IPS DF 19.7 (cell line): ENCODE results near the gene CHD5.
"Not testable (repeated sequence)": the region's sequence is repeated elsewhere in the genome, so short reads cannot be mapped to it uniquely, and the experiment has no call there.

Source experiments
- DNase-seq: peaks from one replicate; pipeline ENCODE4 v3.0.0-alpha.2; 2013; ENCODE audit warnings: low read depth, low spot score

The CHD5 gene

DNA sequence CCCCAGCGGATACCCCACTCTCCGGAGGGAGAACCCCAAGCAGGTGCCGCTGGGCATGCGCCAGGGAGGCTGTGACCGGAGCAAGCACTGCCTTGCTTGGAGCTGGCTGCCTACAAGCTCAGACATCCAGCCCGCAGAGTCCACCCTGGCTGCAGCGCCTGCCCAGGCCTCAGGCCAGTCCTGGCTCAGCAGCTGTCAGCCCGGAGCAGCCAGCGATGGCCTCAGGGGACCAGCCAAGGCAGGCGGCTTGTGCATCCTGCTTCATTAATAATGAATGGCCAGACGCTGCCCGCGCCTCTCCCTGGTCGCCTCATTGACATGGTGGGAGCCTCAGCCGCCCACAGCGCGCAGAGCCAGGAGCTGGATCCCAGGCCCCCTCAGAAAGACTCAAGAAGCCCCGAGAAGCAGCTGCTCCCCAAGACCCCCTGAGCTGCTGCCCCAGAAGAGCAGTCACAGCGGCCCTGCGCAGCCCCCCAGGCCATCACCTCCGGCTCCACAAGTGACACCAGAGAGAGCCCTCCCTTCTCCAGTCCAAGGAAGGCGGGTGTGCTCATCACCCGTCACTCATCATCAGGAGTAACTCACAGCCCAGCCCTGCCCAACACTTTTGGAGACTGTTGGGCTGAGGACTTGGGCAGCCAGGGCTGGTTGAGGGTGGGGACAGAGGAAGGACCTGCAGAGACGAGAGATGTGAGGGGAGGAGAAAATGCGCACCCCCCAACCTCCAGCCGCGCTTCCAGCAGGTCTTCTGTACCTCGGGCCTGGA lies 114.8 kb downstream of the CHD5 start:
- no peak for DNase-seq

- DNase-seq = not testable (repeated sequence)
These were observed 116.5 kb downstream of the CHD5 start for GRCh38 chr1:6063532-6064053.

DNA sequence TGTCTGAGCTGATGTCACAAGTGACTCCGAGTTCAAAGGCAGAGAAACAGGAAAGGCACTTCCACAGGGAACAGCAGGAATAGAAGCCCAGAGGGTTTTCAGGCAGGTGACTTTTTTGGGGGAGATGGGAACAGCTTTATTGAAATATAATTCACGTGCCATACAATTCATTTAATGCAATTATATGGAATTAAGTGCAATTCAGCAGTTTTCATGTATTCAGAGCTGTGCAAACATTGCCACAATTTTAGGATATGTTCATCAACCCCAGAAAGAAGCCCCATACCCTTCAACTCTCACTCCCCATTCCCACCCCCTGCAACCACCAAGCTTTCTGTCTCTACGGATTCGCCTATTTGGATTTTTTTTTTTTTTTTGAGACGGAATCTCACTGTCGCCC lies 117.5 kb downstream of the CHD5 start:
- no peak for DNase-seq

DNA sequence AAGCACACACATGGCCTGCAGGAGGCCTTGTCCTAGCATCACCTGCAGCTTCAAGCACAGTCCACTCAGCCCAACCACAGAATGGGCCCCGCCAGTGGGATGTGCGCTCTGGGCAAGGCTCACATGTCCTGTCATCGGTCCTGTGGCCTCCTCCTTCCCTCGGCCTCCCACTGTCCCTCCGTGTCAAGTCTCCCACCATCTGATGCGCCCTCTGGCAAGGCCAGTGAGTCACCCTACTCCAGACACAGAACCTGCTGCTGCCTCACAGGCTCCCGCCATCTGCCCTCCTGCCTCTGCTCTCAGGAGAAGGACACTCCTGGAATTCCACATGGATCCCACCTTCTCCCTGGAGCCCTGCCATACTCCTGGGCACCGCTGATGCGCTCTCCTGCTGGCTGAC lies 120.3 kb downstream of the CHD5 start:
- no peak for DNase-seq

GRCh38 chr1:6057170-6057845 lies 122.8 kb downstream of the CHD5 start:
- DNase-seq = no peak

- DNase-seq = no peak
These were observed 123.6 kb downstream of the CHD5 start for GRCh38 chr1:6056572-6056948.

GRCh38 chr1:6054596-6054995 lies 125.5 kb downstream of the CHD5 start:
- no peak for DNase-seq

DNA sequence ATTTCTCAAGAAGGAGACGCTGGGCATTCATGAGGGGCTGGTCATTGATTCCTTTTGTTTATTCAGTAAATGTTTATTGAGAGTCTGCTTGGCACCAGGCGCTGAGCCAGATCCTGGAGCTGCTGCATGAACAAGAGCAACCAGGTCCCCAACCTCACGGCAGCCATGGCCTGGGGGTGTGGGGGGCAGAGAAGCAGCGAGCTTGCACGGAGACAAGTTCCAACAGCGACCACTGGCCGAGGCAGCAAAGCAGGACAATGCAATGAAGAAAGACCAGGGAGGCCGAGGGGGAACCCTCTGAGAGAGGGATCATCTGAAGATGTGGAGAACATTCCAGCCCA lies 126.9 kb downstream of the CHD5 start:
- no peak for DNase-seq

DNA sequence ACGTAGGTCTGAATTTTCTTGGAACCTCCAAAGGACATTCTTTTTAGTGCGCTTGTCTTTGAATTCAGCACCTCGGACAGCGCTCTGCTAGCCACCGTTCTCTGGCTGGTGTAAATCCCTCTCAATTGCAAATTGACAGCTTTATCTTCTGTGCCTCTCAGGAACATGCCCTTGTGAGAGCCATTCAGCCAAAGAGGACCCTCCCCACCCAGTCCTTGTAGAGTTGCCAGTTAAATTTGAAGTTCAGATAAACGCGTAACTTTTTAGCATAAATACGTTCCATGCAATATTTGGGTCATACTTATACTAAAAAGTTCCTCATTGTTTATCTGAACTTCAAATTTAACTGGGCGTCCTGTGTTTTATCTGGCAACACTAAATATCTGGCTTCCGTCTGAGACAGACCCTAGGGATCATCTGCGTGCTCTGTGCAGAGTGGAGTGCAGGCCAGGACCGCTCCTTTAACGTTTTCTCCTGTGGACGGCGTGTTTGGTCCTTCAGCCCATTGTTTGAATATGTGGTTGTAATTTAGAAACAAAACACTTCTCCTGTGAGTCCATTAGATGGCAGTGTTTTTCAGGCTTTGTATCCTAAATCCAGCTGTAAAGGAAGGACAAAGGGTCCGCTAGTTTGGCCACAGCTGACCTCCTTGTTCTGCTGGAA lies 127.4 kb downstream of the CHD5 start:
- DNase-seq = peak; percentile 48
